Measurements from ENCODE around the gene CCER1.

DNA sequence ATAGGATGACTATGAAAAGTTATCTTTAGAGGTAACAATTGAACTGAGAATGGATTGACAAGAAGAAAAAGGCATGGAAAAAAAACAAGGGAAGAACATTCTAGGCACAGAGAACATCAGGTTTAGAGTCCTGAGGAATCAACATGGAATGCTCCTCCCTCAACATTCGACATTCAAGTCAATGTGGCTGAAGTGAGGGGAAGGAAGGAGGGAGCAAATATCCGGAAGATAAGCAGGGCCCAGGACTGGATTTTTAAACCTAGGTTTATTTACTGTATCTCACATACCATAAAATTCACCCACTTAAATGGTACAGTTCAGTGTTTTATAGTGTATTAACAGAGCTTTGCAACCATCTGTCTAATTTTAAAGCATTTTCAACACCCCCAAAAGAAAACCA is 9.6 kb upstream of the CCER1 start:
- no peak for TF ChIP-seq POLR2A (IDR thresholded peaks at IDR 0.05)
- TF ChIP-seq, protein P1, sequence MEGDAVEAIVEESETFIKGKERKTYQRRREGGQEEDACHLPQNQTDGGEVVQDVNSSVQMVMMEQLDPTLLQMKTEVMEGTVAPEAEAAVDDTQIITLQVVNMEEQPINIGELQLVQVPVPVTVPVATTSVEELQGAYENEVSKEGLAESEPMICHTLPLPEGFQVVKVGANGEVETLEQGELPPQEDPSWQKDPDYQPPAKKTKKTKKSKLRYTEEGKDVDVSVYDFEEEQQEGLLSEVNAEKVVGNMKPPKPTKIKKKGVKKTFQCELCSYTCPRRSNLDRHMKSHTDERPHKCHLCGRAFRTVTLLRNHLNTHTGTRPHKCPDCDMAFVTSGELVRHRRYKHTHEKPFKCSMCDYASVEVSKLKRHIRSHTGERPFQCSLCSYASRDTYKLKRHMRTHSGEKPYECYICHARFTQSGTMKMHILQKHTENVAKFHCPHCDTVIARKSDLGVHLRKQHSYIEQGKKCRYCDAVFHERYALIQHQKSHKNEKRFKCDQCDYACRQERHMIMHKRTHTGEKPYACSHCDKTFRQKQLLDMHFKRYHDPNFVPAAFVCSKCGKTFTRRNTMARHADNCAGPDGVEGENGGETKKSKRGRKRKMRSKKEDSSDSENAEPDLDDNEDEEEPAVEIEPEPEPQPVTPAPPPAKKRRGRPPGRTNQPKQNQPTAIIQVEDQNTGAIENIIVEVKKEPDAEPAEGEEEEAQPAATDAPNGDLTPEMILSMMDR (IDR thresholded peaks at IDR 0.05), result no peak

Measured in Peyer's patch (tissue), 4 donors.